SU-DHL-6 (cell line): ENCODE data around the gene KAZALD1.

Source experiments
- H2AFZ ChIP-seq: fragments of 200-600 bp; sonication (generic); 2 replicates; pipeline ENCODE4 v1.6.1; 2014; ENCODE audit warnings: low read depth, mild to moderate bottlenecking, moderate library complexity, mixed read lengths, antibody characterized with exemption, low read length; ENCODE audit not compliant: severe bottlenecking
- H3F3A ChIP-seq: fragments of 200-600 bp; shearing (Covaris generic); 2 replicates; pipeline ENCODE4 v1.6.0; 2016; ENCODE audit warnings: antibody characterized with exemption, mild to moderate bottlenecking; ENCODE audit not compliant: insufficient read depth
- H3K27ac ChIP-seq: fragments of 200-600 bp; sonication (generic); 2 replicates; pipeline ENCODE4 v1.5.1; 2016; ENCODE audit warnings: low read depth, mild to moderate bottlenecking, low read length, moderate library complexity, mixed read lengths
- H3K27me3 ChIP-seq: fragments of 200-600 bp; sonication (generic), shearing (Covaris generic); 2 replicates; pipeline ENCODE4 v1.6.0; 2014; ENCODE audit warnings: mild to moderate bottlenecking, low read length
- H3K36me3 ChIP-seq: fragments of 200-600 bp; sonication (generic); 2 replicates; pipeline ENCODE4 v1.6.1; 2014; ENCODE audit warnings: mild to moderate bottlenecking, low read length, mixed read lengths
- H3K4me2 ChIP-seq: fragments of 300-600, 200-600 bp; shearing (Covaris generic), sonication (generic); 2 replicates; pipeline ENCODE4 v1.6.0; 2014; ENCODE audit warnings: low read length, low read depth, mild to moderate bottlenecking; ENCODE audit not compliant: poor library complexity, severe bottlenecking
- H3K4me3 ChIP-seq: fragments of 200-600 bp; sonication (generic); 2 replicates; pipeline ENCODE4 v1.5.1; 2014; ENCODE audit warnings: antibody characterized with exemption, low read length, mild to moderate bottlenecking, mixed read lengths; ENCODE audit not compliant: insufficient read depth, poor library complexity, severe bottlenecking
- H3K79me2 ChIP-seq: fragments of 200-600 bp; sonication (generic); 2 replicates; pipeline ENCODE4 v1.6.1; 2014; ENCODE audit warnings: mild to moderate bottlenecking, low read length, moderate library complexity; ENCODE audit not compliant: insufficient read depth
- H3K9ac ChIP-seq: fragments of 200-600 bp; sonication (generic); 2 replicates; pipeline ENCODE4 v1.7.0; 2014; ENCODE audit warnings: mild to moderate bottlenecking, low read length
- H3K9me2 ChIP-seq: fragments of 200-600 bp; sonication (generic); replicated peaks from 2 replicates; pipeline ENCODE4 v1.6.1; 2014; ENCODE audit warnings: low read length; ENCODE audit not compliant: insufficient read depth
- H3K9me3 ChIP-seq: fragments of 200-600 bp; sonication (generic); 2 replicates; pipeline ENCODE4 v1.6.1; 2014; ENCODE audit warnings: low read length, mixed read lengths; ENCODE audit not compliant: insufficient read depth
- H4K20me1 ChIP-seq: fragments of 200-600 bp; sonication (generic); 2 replicates; pipeline ENCODE4 v1.6.1; 2014; ENCODE audit warnings: low read depth, mild to moderate bottlenecking, antibody characterized with exemption, low read length, moderate library complexity, mixed read lengths
- CTCF ChIP-seq: fragments of 200-600 bp; sonication (generic); IDR thresholded peaks from one replicate; pipeline ENCODE4 v1.5.1; 2017; ENCODE audit warnings: antibody characterized with exemption, mild to moderate bottlenecking, low read length, moderate library complexity; ENCODE audit not compliant: insufficient read depth, poor library complexity, severe bottlenecking
- EZH2phosphoT487 ChIP-seq: fragments of 200-600 bp; sonication (generic), shearing (Covaris generic); conservative IDR thresholded peaks from 2 replicates; pipeline ENCODE4 v1.6.1; 2018; ENCODE audit warnings: mild to moderate bottlenecking, antibody characterized with exemption, low read length, moderate library complexity, mixed read lengths

KAZALD1 gene

DNA sequence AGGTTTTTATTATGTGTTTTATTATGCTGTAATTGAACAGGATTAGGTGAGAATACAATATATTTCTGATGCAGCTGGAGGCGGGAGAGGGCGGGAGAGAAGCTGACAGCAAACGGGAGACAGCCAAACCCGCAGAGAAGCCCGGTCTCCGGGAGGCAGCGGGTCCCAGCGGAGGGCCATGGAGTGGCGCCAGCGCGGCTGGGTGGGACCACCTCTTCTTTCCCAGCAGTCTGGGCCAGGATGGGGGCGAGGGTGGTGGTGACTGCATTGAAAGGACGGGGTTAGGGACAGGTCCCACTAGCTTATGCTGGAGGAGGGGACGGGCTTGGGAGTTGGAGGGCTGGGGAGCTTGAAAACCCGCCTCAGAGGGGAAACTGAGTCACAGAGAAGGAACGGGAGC lies 14.5 kb upstream of the KAZALD1 start:
- TF ChIP-seq EZH2phosphoT487 (no peak), CTCF (no peak)
- H3K27ac ChIP-seq = no peak overlapping the region
- H3K9me3 ChIP-seq = no peaks in the 10 kb centered on the region
- no peak overlapping the region for H3K9ac ChIP-seq
- no peaks in the 10 kb centered on the region for H3K36me3 ChIP-seq
- no peak overlapping the region for H2AFZ ChIP-seq
- no peaks in the 10 kb centered on the region for H3K79me2 ChIP-seq
- no peaks in the 10 kb centered on the region for H3K9me2 ChIP-seq
- H3K27me3 ChIP-seq = no peaks in the 10 kb centered on the region
- H3F3A ChIP-seq = peaks cover 1% of the 10 kb centered on the region; the same call in 1 of the 2 replicates
- H4K20me1 ChIP-seq = no peaks in the 10 kb centered on the region
- no peak overlapping the region for H3K4me2 ChIP-seq
- H3K4me3 ChIP-seq = no peak overlapping the region

- H3K9ac ChIP-seq = no peak overlapping the region
- TF ChIP-seq CTCF = no peak
- no peak for TF ChIP-seq EZH2phosphoT487
- H3K27ac ChIP-seq = no peak overlapping the region
- H2AFZ ChIP-seq = no peak overlapping the region
- no peak overlapping the region for H3K4me2 ChIP-seq
- no peaks in the 10 kb centered on the region for H3K79me2 ChIP-seq
- no peaks in the 10 kb centered on the region for H4K20me1 ChIP-seq
- no peaks in the 10 kb centered on the region for H3K9me2 ChIP-seq
- H3F3A ChIP-seq = no peaks in the 10 kb centered on the region
- H3K4me3 ChIP-seq = no peak overlapping the region
- no peaks in the 10 kb centered on the region for H3K27me3 ChIP-seq
- H3K36me3 ChIP-seq = no peaks in the 10 kb centered on the region
- H3K9me3 ChIP-seq = no peaks in the 10 kb centered on the region
These were observed 13.6 kb upstream of the KAZALD1 start for GRCh38 chr10:101047961-101048892.

GRCh38 chr10:101050208-101051069 lies 11.3 kb upstream of the KAZALD1 start:
- Histone ChIP-seq H4K20me1 (0 out of 2 replicates have a peak, but pooled peaks cover under 1% of the 10 kb centered on the region), H3K27ac (no peak overlapping the region), H3K36me3 (no peaks in the 10 kb centered on the region), H3K9me2 (no peaks in the 10 kb centered on the region), H2AFZ (no peak overlapping the region), H3K9me3 (no peaks in the 10 kb centered on the region), H3K4me2 (peak overlapping the region; percentile 39), H3K27me3 (no peaks in the 10 kb centered on the region), H3K79me2 (0 out of 2 replicates have a peak, but pooled peaks cover 6% of the 10 kb centered on the region), H3K4me3 (no peak overlapping the region), H3F3A (no peaks in the 10 kb centered on the region), H3K9ac (peak overlapping the region; percentile 20; the same call in 1 of the 2 replicates)
- TF ChIP-seq CTCF (peak; percentile 88), EZH2phosphoT487 (no peak)
